ENCODE measurements around the gene TRIM39.

TRIM39 gene

DNA sequence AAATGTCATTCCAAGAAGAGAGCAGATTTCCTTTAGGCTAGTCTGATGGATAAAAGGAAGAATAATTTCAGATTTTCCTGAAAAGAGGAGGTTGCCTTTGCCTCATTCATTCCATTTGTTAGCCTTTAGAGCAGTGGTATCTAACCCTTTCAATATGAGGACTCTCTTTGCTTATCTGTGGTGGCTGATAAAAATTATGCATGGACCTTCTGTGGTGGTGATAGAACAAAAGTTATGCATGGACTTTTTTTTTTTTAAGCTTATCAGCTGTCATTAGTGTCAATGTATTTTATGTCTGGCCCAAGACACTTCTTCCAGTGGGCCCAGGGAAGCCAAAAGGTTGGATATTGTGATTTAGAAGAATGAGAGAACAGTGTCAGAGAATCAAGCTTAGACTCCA is 1.7 kb downstream of the TRIM39 start:
- DNase-seq: no peak

- DNase-seq: no peak
These were observed 2.6 kb downstream of the TRIM39 start for GRCh38 chr6:30329331-30329730.

GRCh38 chr6:30331981-30332380 is 5.3 kb downstream of the TRIM39 start:
- DNase-seq: no peak

GRCh38 chr6:30334075-30334783 is 7.5 kb downstream of the TRIM39 start:
- DNase-seq: no peak

DNA sequence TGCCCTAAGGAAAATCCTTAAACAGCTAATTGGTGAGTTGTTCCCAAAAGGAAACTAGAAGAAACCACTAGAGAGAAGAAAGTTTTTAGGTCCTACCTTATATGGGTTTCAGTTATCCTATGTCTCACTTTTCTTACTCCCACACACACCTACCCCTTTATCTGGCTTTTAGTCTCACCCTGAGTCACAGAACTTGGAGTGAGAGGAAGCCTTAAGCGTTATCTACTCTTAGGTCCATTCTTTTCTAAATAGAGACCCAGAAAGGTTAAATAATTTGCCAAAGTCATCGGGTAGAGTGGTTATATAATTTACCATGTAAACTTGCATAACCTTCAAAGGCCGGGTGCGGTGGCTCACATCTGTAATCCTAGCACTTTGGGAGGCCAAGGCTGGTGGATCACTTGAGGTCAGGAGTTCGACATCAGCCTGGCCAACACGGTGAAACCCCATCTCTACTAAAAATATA is 13.9 kb downstream of the TRIM39 start:
- no peak for DNase-seq

GRCh38 chr6:30341218-30341617 is 14.5 kb downstream of the TRIM39 start:
- no peak for DNase-seq

DNA sequence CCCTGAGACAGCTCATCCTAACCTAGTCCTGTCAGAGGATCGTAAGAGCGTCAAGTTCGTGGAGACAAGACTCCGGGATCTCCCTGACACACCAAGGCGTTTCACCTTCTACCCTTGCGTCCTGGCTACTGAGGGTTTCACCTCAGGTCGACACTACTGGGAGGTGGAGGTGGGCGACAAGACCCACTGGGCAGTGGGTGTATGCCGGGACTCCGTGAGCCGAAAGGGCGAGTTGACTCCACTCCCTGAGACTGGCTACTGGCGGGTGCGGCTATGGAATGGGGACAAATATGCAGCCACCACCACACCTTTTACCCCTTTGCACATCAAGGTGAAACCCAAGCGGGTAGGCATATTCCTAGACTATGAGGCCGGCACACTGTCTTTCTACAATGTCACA is 15.0 kb downstream of the TRIM39 start:
- no peak for DNase-seq

- DNase-seq: no peak
These were observed 17.6 kb downstream of the TRIM39 start for GRCh38 chr6:30344191-30344867.

GRCh38 chr6:30344868-30345671 is 18.3 kb downstream of the TRIM39 start, which contains the start of gene RPP21:
RPP21 (plus strand) TSS chr6:30345156; CDS start chr6:30345172, 16 bp downstream.
- DNase-seq: peak; percentile 88

GRCh38 chr6:30345852-30346251 is 19.1 kb downstream of the TRIM39 start:
- no peak for DNase-seq

DNA sequence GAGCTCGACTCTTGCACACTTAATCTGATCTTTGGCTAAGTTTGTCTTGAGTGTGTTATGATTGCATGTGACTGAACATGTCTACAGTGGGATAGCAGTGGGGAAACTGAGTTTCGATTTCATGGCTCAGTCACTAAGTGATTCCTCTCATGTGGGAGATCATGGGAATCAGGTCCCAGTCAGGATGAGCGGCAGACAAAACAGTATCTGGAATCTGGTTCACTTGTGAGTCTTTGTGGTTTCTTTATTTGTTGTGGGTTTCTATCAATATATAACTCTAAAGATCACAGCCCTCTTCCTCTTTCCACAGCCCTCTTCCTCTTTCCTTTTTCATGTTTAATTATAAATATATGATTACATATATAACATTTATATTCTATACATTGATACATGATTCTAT is 22.2 kb downstream of the TRIM39 start:
- DNase-seq: no peak

GRCh38 chr6:30349421-30350177 is 22.9 kb downstream of the TRIM39 start:
- DNase-seq: no peak

DNA sequence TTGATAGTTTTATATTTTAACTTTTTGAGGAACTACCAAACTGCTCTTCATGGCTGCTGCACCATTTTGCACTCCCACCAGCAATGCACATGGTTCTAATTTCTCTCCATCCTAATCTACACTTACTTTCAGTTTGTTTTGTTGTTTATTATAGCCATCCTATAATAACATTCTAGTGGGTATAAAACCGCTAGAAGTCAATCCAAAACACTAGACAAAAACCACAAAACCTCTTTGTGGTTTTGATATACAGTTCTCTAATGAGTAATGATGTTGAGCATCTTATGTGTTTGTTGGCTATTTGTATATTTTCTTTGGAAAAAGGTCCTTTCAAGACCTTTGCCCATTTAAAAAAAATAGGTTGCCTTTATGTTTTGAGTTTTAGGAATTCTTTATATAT is 23.8 kb downstream of the TRIM39 start:
- no peak for DNase-seq

GRCh38 chr6:30352550-30352949 is 25.8 kb downstream of the TRIM39 start:
- peak; percentile 38 for DNase-seq

DNA sequence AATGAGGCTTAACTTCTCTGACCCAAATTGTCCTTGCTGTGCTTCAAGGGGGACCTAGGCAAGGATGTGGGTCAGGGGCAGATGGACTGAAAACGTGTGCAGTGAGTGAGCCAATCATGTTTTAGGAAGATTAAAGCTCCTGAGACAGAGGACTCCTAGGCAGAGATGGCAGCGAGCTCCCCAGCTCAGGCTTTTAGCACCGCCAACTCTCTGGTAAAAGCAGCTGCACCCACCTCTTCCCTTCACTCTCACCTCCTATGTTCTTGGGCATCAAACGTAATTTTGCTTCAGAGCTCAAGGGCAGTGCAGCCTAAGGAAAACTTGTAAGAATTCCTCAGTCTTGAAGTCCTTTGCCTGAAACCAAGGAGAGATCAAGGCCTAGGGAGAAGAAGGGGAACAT is 28.6 kb downstream of the TRIM39 start:
- DNase-seq: peak; percentile 34

GRCh38 chr6:30356536-30356935 is 29.8 kb downstream of the TRIM39 start:
- peak; percentile 5 for DNase-seq

GRCh38 chr6:30357678-30358540 is 31.2 kb downstream of the TRIM39 start:
- DNase-seq: peak; percentile 94

- peak; percentile 83 for DNase-seq
These were observed 32.5 kb downstream of the TRIM39 start for GRCh38 chr6:30359276-30359675.

GRCh38 chr6:30360139-30360538 is 33.4 kb downstream of the TRIM39 start:
- DNase-seq: peak; percentile 87

DNA sequence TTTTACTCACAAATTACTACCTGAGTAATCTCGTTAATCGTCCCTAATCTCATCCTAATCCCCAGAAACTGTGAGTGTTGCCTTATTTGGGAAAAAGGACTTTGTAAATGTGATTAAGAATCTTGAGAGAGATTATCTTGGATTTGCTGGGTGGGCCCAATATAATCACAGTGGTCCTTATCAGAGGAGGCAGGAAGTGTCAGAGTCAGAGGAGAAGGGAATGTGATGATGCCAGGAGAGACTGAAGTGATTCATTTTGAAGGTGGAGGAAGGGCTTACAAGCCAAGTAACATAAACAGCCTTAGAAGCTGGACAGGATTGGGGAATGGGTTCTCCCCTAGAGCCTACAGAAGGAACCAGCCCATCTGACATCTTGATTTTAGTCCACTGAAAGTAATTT is 34.9 kb downstream of the TRIM39 start:
- DNase-seq: peak; percentile 91

DNA sequence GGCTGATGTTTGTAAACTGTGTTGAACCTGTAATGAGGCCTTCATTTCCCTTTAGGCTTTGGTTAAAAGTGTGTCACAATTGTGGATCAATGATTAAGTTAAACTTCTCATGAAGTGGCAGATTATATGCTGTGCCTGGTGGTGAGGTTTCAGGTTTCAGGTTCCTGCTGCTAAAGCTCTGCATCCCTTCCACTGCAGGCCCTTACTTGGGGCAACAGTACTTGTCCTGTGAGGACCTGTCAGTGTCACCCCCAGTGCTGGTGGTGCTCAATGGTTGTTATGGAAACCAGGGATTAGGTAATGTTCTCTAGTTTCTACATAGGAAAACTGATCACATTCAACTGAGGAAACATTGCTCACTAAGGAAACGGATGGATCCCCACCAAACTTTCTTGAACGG is 36.7 kb downstream of the TRIM39 start:
- peak; percentile 13 for DNase-seq

DNA sequence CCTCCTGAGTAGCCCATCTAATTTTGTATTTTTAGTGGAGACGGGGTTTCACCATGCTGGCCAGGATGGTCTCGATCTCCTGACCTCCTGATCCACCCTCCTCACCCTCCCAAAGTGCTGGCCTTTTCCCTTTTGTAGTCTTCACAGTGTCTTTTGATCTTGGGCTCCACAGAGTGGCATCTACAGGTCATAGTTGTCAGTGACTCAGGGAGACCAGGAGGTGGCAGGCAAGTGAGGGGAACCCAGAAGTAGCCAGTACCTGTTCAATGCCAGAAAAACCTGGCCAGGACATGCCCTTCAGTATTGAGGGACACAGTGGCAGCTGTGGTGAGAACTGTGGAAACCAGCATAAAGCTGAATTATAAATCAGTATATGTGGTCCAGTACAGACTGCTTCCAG is 37.9 kb downstream of the TRIM39 start:
- peak; percentile 17 for DNase-seq

All from NCI-H82 (cell line).